Hypothalamus (tissue), 51 donors: ENCODE measurements around the gene DNAJC24.
"Not testable (repeated sequence)": the region's sequence is repeated elsewhere in the genome, so short reads cannot be mapped to it uniquely, and the experiment has no call there.

Experiments
- DNase-seq, 51 donors: peaks; one replicate each; lab custom pipeline; 2025; lab: John Stamatoyannopoulos, UW

Gene DNAJC24

GRCh38 chr11:31369348-31370329 lies at the start of gene DNAJC24, which contains the start of gene DCDC1:
Gene DNAJC24, plus strand, starts transcription at chr11:31369860. Its CDS starts 889 bp downstream, at chr11:31370749.
Gene DCDC1, minus strand, starts transcription at chr11:31369739. Its CDS starts 41,459 bp downstream, at chr11:31328280.
- peak; percentile 18 to 93 (median 84) for DNase-seq

- not testable (repeated sequence) for DNase-seq
Observed at GRCh38 chr11:31321494-31321893, 48.2 kb upstream of the DNAJC24 start.

GRCh38 chr11:31323145-31323544 lies 46.5 kb upstream of the DNAJC24 start:
- DNase-seq, result no peak

- DNase-seq, result no peak
Observed at GRCh38 chr11:31325160-31325559, 44.5 kb upstream of the DNAJC24 start.

- no peak for DNase-seq
Observed at GRCh38 chr11:31326470-31327148, 43.1 kb upstream of the DNAJC24 start.

GRCh38 chr11:31327417-31327816 lies 42.2 kb upstream of the DNAJC24 start:
- no peak for DNase-seq

GRCh38 chr11:31328697-31329096 lies 41.0 kb upstream of the DNAJC24 start:
- no peak for DNase-seq

GRCh38 chr11:31337806-31338205 lies 31.9 kb upstream of the DNAJC24 start:
- DNase-seq, result no peak

- DNase-seq, result no peak
Observed at GRCh38 chr11:31340903-31341572, 28.6 kb upstream of the DNAJC24 start.

GRCh38 chr11:31351168-31351567 lies 18.5 kb upstream of the DNAJC24 start:
- no peak for DNase-seq

GRCh38 chr11:31355131-31355530 lies 14.5 kb upstream of the DNAJC24 start:
- no peak for DNase-seq

GRCh38 chr11:31355817-31356216 lies 13.8 kb upstream of the DNAJC24 start:
- DNase-seq, result no peak

GRCh38 chr11:31361743-31362142 lies 7.9 kb upstream of the DNAJC24 start:
- no peak for DNase-seq

- DNase-seq, result no peak
Observed at GRCh38 chr11:31366795-31367194, 2.9 kb upstream of the DNAJC24 start.

GRCh38 chr11:31375879-31376278 lies 6.2 kb downstream of the DNAJC24 start:
- no peak for DNase-seq

GRCh38 chr11:31383116-31383515 lies 13.5 kb downstream of the DNAJC24 start:
- no peak for DNase-seq

GRCh38 chr11:31387379-31387778 lies 17.7 kb downstream of the DNAJC24 start:
- no peak for DNase-seq

- peak in 1 of 51 donors; percentile 2 for DNase-seq
Observed at GRCh38 chr11:31397239-31397834, 27.7 kb downstream of the DNAJC24 start.

- DNase-seq, result no peak
Observed at GRCh38 chr11:31404614-31405013, 35.0 kb downstream of the DNAJC24 start.

- DNase-seq, result no peak
Observed at GRCh38 chr11:31408201-31408600, 38.5 kb downstream of the DNAJC24 start.

GRCh38 chr11:31412946-31413345 lies 43.3 kb downstream of the DNAJC24 start:
- no peak for DNase-seq
